OCI-LY7 (cell line): ENCODE data around the gene SEMA6D. TPM values are rescaled to one million over a fixed set of nuclear protein-coding genes. Genes with fewer than 3 reads are reported as not detected.

ENCODE experiments used
- BruUV-seq: library from RNA; stranded (reverse); fragments of 400-500 nt; replicated peaks from 2 replicates; lab custom pipeline; 2021; lab: Mats Ljungman, UMichigan
- CTCF ChIA-PET: fragments of 300-600 bp; sonication (Branson Sonifier 250); formaldehyde crosslinking; loops from one replicate; lab custom pipeline; 2022; ENCODE audit warnings: antibody characterized with exemption; ENCODE audit not compliant: unreplicated experiment; lab: Charles Lee
- POLR2A ChIA-PET: fragments of 300-600 bp; sonication (Branson Sonifier 250); formaldehyde crosslinking; loops from one replicate; lab custom pipeline; 2022; ENCODE audit warnings: antibody characterized with exemption; lab: Charles Lee
- DNase-seq: peaks from one replicate; pipeline ENCODE4 v3.0.0-alpha.2; 2015; ENCODE audit warnings: low spot score
- H2AFZ ChIP-seq: fragments of 200-600 bp; sonication (generic), shearing (Covaris generic); 2 replicates; pipeline ENCODE4 v1.6.1; 2014; ENCODE audit warnings: mild to moderate bottlenecking, antibody characterized with exemption, low read length, moderate library complexity
- H3K27ac ChIP-seq: fragments of 200-600 bp; sonication (generic); 2 replicates; pipeline ENCODE4 v1.5.1; 2014; ENCODE audit warnings: mixed run types, low read depth, mild to moderate bottlenecking, moderate library complexity, low read length, inconsistent platforms; ENCODE audit not compliant: poor library complexity, severe bottlenecking
- H3K36me3 ChIP-seq: fragments of 200-600 bp; sonication (generic); 2 replicates; pipeline ENCODE4 v1.6.1; 2014; ENCODE audit warnings: mild to moderate bottlenecking, antibody characterized with exemption, low read length, moderate library complexity, mixed read lengths; ENCODE audit not compliant: insufficient read depth
- H3K4me1 ChIP-seq: fragments of 200-600 bp; sonication (generic); 2 replicates; pipeline ENCODE4 v1.5.1; 2014; ENCODE audit warnings: mild to moderate bottlenecking, low read length; ENCODE audit not compliant: insufficient read depth, poor library complexity, severe bottlenecking
- H3K4me2 ChIP-seq: fragments of 200-600 bp; sonication (generic); 2 replicates; pipeline ENCODE4 v1.6.1; 2014; ENCODE audit warnings: mild to moderate bottlenecking, low read length
- H3K4me3 ChIP-seq: fragments of 200-600 bp; sonication (generic); 2 replicates; pipeline ENCODE4 v1.5.1; 2014; ENCODE audit warnings: mild to moderate bottlenecking, low read depth, low read length; ENCODE audit not compliant: poor library complexity, severe bottlenecking
- H3K79me2 ChIP-seq: fragments of 200-600 bp; sonication (generic); 2 replicates; pipeline ENCODE4 v1.6.1; 2016; ENCODE audit warnings: low read depth, mild to moderate bottlenecking, low read length, moderate library complexity, mixed read lengths; ENCODE audit not compliant: insufficient read depth
- H3K9me2 ChIP-seq: fragments of 200-600 bp; sonication (generic); 2 replicates; pipeline ENCODE4 v1.6.1; 2016; ENCODE audit warnings: mild to moderate bottlenecking, low read length, mixed read lengths; ENCODE audit not compliant: insufficient read depth
- H3K9me3 ChIP-seq: fragments of 200-600 bp; sonication (generic); 2 replicates; pipeline ENCODE4 v1.6.1; 2014; ENCODE audit warnings: mild to moderate bottlenecking, mixed run types, low read length, mixed read lengths
- H4K20me1 ChIP-seq: fragments of 200-600 bp; sonication (generic); 2 replicates; pipeline ENCODE4 v1.6.1; 2014; ENCODE audit warnings: mild to moderate bottlenecking, antibody characterized with exemption, low read length, moderate library complexity, mixed read lengths; ENCODE audit not compliant: insufficient read depth
- CTCF ChIP-seq: fragments of 200-600 bp; sonication (generic); conservative IDR thresholded peaks from 2 replicates; pipeline ENCODE4 v1.5.1; 2014; ENCODE audit warnings: mild to moderate bottlenecking, antibody characterized with exemption, low read length, moderate library complexity, mixed read lengths
- EZH2phosphoT487 ChIP-seq: fragments of 200-600 bp; sonication (generic); IDR thresholded peaks from 2 replicates; pipeline ENCODE4 v1.6.1; 2018; ENCODE audit warnings: low read depth, borderline replicate concordance, mild to moderate bottlenecking, mixed run types, antibody characterized with exemption, low read length, moderate library complexity, mixed read lengths
- intact Hi-C: fragments of 100-400 bp; cut with micrococcal nuclease; formaldehyde crosslinking; loops from one replicate; pipeline ENCODE4 v1.10.0; 2022; ENCODE audit not compliant: unreplicated experiment
- total RNA-seq, 2 experiments: library from RNA; depleted of rRNA in 1 of 2; stranded (reverse); fragments of >200 nt in 1 of 2; shearing (Covaris generic) in 1 of 2; gene quantifications; 2 replicates each; pipeline ENCODE4 v1.2.3, GENCODE V29; 2014 to 2022

SEMA6D gene
- total RNA-seq, 2 experiments from 2014 or later = not detected

DNA sequence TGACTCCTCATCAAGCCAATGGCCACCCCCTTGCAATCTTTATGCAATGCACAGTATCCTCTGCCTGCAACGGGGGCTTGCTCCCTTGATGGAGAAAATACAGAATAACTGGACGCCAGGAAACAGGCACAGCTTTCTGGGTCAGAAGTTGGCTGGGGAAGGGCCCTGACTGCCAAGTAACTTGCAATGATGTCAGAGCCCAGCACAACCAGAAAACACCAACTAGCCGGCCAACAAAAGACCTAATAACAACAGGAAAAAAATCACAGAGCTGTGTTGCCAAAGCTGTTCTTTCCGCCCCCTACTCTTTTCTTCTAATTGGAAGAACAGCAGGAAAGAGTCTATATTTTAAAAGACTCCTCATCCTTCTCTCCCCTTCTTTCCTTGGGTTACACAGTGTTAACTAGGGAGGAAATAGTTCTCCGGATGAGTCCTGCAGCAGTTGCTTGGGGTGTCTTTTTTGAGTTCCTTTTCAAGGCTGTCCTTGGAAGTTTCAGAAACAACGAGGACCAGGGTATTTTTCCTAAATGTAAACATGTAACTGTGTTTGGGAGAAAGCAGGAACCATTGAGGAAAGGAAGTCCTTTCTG, 1.4 kb upstream of the SEMA6D start:
- Histone ChIP-seq H2AFZ (no peak overlapping the region), H3K4me1 (no peaks in the 10 kb centered on the region), H3K4me2 (no peak overlapping the region), H3K9me2 (no peaks in the 10 kb centered on the region), H3K9me3 (no peaks in the 10 kb centered on the region), H3K36me3 (no peaks in the 10 kb centered on the region), H3K27ac (no peak overlapping the region), H4K20me1 (no peaks in the 10 kb centered on the region), H3K4me3 (no peak overlapping the region), H3K79me2 (no peaks in the 10 kb centered on the region)
- ChIA-PET POLR2A (no interaction called here), CTCF (no interaction called here)
- no peak for DNase-seq
- intact Hi-C loops = no loop called here
- TF ChIP-seq CTCF = no peak
- TF ChIP-seq EZH2phosphoT487 = no peak
- BruUV-seq = no TSS peak

DNA sequence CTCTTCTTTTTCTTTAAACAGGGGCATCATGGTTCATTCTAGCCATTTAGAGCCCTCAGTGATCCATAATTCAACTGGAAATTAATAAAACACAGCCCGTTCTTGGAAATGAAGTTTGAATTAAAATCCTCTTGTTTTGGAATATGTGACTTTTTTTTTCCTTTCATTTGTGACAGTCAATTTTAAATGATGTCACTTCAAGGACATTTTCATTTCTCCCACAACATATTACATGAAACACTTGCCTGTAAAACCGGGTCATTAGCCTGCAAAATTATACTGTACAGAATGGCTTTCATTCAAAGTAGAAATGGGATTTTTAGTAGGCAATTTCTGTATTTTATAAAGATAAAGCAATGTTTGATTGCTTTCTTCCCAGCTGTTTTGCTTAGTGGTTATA, 789 bp upstream of the SEMA6D start:
- no TSS peak for BruUV-seq
- H3K27ac ChIP-seq = no peak overlapping the region
- H3K79me2 ChIP-seq = no peaks in the 10 kb centered on the region
- no peaks in the 10 kb centered on the region for H3K9me2 ChIP-seq
- no peak for TF ChIP-seq CTCF
- H3K4me2 ChIP-seq = no peak overlapping the region
- intact Hi-C loops = no loop called here
- H3K36me3 ChIP-seq = no peaks in the 10 kb centered on the region
- POLR2A ChIA-PET = no interaction called here
- H2AFZ ChIP-seq = no peak overlapping the region
- H4K20me1 ChIP-seq = no peaks in the 10 kb centered on the region
- H3K4me1 ChIP-seq = no peaks in the 10 kb centered on the region
- CTCF ChIA-PET = no interaction called here
- no peak overlapping the region for H3K4me3 ChIP-seq
- H3K9me3 ChIP-seq = no peaks in the 10 kb centered on the region
- no peak for DNase-seq

DNA sequence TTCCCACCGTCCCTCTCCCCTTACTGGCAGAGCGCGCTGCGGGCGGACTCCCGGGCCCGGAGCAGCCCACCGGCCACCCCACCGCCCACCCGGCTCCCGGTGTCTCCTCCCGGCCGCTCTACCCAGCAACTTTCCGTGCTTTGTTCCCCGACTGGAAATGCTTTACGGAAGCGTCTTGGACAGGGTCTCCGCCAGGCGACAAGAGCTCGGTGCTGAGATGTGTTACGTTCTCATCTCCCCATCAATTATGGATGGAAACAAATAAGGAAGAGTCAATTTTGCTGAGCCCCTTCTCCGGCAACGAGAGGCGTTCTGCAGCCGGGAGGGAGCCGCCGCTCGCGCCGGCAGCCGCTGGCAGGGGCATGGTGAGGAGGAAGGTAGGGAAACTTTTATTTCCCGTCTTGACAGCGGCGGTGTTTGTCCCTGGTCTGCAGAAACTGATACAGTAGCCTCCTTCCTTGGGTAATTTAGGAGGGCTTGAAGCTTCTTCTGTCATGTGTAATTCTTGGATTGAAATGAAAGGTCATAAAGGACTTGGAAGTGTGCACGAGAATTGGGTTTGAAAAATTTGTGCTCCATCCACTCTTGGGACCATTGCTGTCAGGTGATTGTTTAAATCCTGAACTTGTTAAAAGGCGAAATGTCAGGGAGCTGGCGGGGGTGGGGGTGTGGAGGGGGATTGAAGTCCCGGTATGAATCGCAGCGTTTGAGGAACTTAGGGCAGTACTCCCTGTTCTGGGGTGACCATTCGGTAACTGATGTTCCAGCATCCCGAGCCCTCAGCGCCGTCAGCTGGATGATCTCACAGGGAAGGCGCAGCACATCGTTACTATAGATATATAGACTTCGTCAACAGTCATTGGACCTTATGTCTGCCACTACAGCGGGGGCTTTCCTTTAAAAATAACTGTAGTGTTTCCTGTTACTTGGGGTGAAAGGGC, 1.5 kb downstream of the SEMA6D start:
- ChIA-PET CTCF (no interaction called here), POLR2A (no interaction called here)
- Histone ChIP-seq H3K27ac (no peak overlapping the region), H3K4me3 (no peak overlapping the region), H3K4me2 (no peak overlapping the region), H3K4me1 (no peaks in the 10 kb centered on the region), H3K79me2 (no peaks in the 10 kb centered on the region), H3K36me3 (no peaks in the 10 kb centered on the region), H3K9me2 (no peaks in the 10 kb centered on the region), H3K9me3 (no peaks in the 10 kb centered on the region), H4K20me1 (no peaks in the 10 kb centered on the region), H2AFZ (no peak overlapping the region)
- TF ChIP-seq CTCF = no peak
- TF ChIP-seq EZH2phosphoT487 = no peak
- DNase-seq = no peak
- intact Hi-C loops = no loop called here
- BruUV-seq = no TSS peak
